GM12891 (cell line): ENCODE measurements around the gene FAT1.

Experiments used
- POLR2A ChIP-seq: IDR thresholded peaks from 2 replicates; pipeline ENCODE4 v1.6.1; 2011; ENCODE audit warnings: low read depth, low read length, control low read depth
- POLR2AphosphoS5 ChIP-seq: IDR thresholded peaks from 2 replicates; pipeline ENCODE4 v1.6.1; 2011; ENCODE audit warnings: low read depth, low read length, control low read depth
- SPI1 ChIP-seq: IDR thresholded peaks from 2 replicates; pipeline ENCODE4 v1.6.1; 2011; ENCODE audit warnings: low read depth, low read length, control low read depth
- TAF1 ChIP-seq: IDR thresholded peaks from 2 replicates; pipeline ENCODE4 v1.6.1; 2011; ENCODE audit warnings: low read depth, low read length, control low read depth

- TF ChIP-seq POLR2A (no peak), POLR2AphosphoS5 (no peak), SPI1 (no peak), TAF1 (no peak)
Observed at GRCh38 chr4:186730621-186731020, 7.0 kb upstream of the FAT1 start.
